Karpas-422 (cell line): ENCODE measurements around the gene RPS15A. TPM values are rescaled to one million over a fixed set of nuclear protein-coding genes. Genes with fewer than 3 reads are reported as not detected.
A peak's percentile ranks its signal among the peaks of the same experiment; 100 is the strongest.
"Not testable (repeated sequence)": the region's sequence is repeated elsewhere in the genome, so short reads cannot be mapped to it uniquely, and the experiment has no call there.

Experiments
- DNase-seq: peaks from one replicate; pipeline ENCODE4 v3.0.0-alpha.2; 2015
- H2AFZ ChIP-seq: fragments of 200-600 bp; sonication (generic); 2 replicates; pipeline ENCODE4 v1.6.1; 2014; ENCODE audit warnings: antibody characterized with exemption, low read length, mixed read lengths
- H3K27ac ChIP-seq: fragments of 200-600 bp; sonication (generic); 2 replicates; pipeline ENCODE4 v1.5.1; 2014; ENCODE audit warnings: mild to moderate bottlenecking, low read length, moderate library complexity
- H3K27me3 ChIP-seq: fragments of 200-600 bp; sonication (generic); 2 replicates; pipeline ENCODE4 v1.6.1; 2014; ENCODE audit warnings: low read length, mixed read lengths
- H3K36me3 ChIP-seq: fragments of 200-600 bp; sonication (generic); 2 replicates; pipeline ENCODE4 v1.6.1; 2014; ENCODE audit warnings: low read length, mixed read lengths; ENCODE audit not compliant: insufficient read depth
- H3K4me1 ChIP-seq: fragments of 200-600 bp; sonication (generic); 2 replicates; pipeline ENCODE4 v1.6.1; 2014; ENCODE audit warnings: mild to moderate bottlenecking, low read length, mixed read lengths
- H3K4me2 ChIP-seq: fragments of 200-600 bp; sonication (generic); 2 replicates; pipeline ENCODE4 v1.6.1; 2014; ENCODE audit warnings: low read length, low read depth, mild to moderate bottlenecking; ENCODE audit not compliant: poor library complexity, severe bottlenecking
- H3K4me3 ChIP-seq: fragments of 200-600 bp; sonication (generic); 2 replicates; pipeline ENCODE4 v1.5.1; 2014; ENCODE audit warnings: mild to moderate bottlenecking, antibody characterized with exemption, low read length, mixed read lengths
- H3K79me2 ChIP-seq: fragments of 200-600 bp; sonication (generic); 2 replicates; pipeline ENCODE4 v1.6.1; 2014; ENCODE audit warnings: mild to moderate bottlenecking, low read length, mixed read lengths
- H3K9ac ChIP-seq: fragments of 200-600 bp; sonication (generic); 2 replicates; pipeline ENCODE4 v1.6.0; 2014; ENCODE audit warnings: low read length
- H3K9me2 ChIP-seq: fragments of 200-600 bp; sonication (generic), shearing (Covaris generic); replicated peaks from 2 replicates; pipeline ENCODE4 v1.6.0; 2014; ENCODE audit warnings: mild to moderate bottlenecking, low read length, moderate library complexity; ENCODE audit not compliant: insufficient read depth
- H3K9me3 ChIP-seq: fragments of 300-700, 200-600 bp; sonication (generic); 2 replicates; pipeline ENCODE4 v1.6.1; 2014; ENCODE audit warnings: low read length, mixed read lengths
- H4K20me1 ChIP-seq: fragments of 200-600 bp; sonication (generic); 2 replicates; pipeline ENCODE4 v1.6.1; 2014; ENCODE audit warnings: mild to moderate bottlenecking, antibody characterized with exemption, low read length, low read depth; ENCODE audit not compliant: insufficient read depth
- total RNA-seq: library from RNA; depleted of rRNA; stranded (reverse); fragments of >200 nt; shearing (Covaris generic); gene quantifications from 2 replicates; pipeline ENCODE4 v1.2.3, GENCODE V29; 2014; ENCODE audit warnings: low replicate concordance; rRNA removed

The RPS15A gene
- total RNA-seq, 1 experiment from 2014 or later, result 2,892 TPM

DNA sequence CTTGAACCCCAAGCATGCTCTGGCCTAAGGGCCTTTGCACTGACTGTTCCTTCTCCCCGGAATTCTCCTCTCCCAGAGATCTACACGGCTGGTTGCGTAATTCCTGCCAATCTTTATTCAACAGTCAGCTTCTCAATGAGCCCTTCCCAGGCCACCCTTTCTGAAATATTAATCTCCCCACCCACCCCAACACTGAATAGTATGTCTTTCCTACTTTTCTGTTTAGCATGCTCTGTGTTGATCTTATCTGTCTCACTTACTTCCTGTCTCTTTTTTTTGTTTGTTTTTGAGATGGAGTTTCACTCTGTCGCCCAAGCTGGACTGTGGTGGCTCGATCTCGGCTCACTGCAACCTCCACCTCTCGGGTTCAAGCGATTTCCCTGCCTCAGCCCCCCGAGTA, 33.5 kb downstream of the RPS15A start:
- not testable (repeated sequence) for H3K9ac ChIP-seq, H3K36me3 ChIP-seq, H3K27ac ChIP-seq, H3K9me3 ChIP-seq, H3K27me3 ChIP-seq, H3K4me3 ChIP-seq, H3K9me2 ChIP-seq, H3K4me2 ChIP-seq, H2AFZ ChIP-seq, H3K4me1 ChIP-seq, H3K79me2 ChIP-seq, H4K20me1 ChIP-seq
- DNase-seq, result peak; percentile 11

DNA sequence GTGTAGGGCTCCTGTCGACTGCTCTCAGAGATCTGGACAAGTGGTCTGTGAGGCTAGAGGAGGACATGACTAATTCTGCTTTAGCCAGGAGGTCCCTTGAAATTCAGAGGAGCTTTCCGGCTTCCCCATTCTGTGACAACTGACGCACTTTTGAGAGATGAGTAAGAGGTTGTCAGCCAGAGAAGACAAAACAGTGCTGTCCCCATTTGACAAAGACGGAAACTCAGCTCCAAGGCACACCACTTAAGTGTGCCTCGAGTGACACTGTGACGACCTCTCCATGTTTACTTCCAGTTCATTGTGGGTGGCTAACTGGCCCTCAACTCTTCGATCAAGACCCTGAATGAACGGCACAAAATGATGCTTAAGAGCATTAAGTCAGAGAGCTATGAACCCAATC, 47.3 kb downstream of the RPS15A start:
- not testable (repeated sequence) for H3K9me2 ChIP-seq, H3K4me1 ChIP-seq, H3K27me3 ChIP-seq, H3K79me2 ChIP-seq, H3K4me2 ChIP-seq, H3K4me3 ChIP-seq, H3K9ac ChIP-seq, H3K9me3 ChIP-seq, H4K20me1 ChIP-seq, H3K36me3 ChIP-seq, H2AFZ ChIP-seq, H3K27ac ChIP-seq, DNase-seq

DNA sequence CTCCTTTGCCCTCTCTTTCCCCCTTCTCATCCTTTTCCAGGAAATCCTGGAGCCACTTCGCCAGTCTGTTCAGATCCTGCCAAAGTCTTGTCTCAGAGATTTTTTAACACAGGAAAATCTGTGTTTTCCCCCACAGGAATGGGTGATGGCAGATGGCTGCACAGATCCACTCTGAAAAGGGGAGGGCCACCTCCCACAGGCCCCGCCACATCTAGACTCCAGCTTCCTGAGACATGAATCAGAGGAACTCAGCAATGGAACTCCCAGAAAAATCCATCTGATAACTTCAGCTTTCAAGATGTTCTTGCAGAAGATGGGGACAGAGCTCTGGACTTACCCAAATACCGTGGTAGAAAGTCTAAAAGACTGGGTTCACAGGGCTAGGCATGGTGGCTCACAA, 50.1 kb downstream of the RPS15A start:
- H2AFZ ChIP-seq, H3K9me2 ChIP-seq, H3K36me3 ChIP-seq, H4K20me1 ChIP-seq, H3K4me2 ChIP-seq, H3K4me3 ChIP-seq, H3K27ac ChIP-seq, H3K9me3 ChIP-seq, H3K79me2 ChIP-seq, H3K27me3 ChIP-seq, H3K9ac ChIP-seq, H3K4me1 ChIP-seq, DNase-seq: not testable (repeated sequence)

DNA sequence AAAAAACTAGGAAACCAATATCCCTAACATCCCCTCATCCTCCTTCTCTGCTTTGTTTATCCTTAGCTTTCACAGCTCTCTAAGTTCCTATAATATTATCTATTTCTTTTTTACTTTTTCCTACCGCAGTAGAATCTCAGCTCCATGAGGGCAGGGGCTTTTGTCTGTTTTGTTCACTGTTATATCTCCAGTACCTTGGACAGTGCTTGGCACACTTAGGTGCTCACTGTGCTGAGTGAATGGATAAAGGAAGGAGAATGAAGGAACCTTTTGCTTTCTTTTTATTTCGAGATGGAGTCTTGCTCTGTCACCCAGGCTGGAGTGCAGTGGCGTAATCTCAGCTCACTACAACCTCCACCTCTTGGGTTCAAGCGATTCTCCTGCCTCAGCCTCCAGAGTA, 51.4 kb downstream of the RPS15A start:
- not testable (repeated sequence) for H3K9me2 ChIP-seq

DNA sequence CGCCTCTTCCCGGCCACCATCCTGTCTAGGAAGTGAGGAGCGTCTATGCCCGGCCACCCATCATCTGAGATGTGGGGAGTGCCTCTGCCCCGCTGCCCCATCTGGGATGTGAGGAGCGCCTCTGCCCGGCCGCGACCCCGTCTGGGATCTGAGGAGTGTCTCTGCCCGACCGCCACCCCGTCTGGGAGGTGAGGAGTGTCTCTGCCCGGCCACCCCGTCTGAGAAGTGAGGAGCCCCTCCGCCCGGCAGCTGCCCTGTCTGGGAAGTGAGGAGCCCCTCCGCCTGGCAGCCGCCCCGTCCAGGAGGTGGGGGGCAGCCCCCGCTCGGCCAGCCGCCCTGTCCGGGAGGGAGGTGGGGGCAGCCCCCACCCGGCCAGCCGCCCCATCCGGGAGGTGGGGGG, 55.9 kb downstream of the RPS15A start:
- not testable (repeated sequence) for H3K4me1 ChIP-seq, H3K9me3 ChIP-seq, DNase-seq, H3K79me2 ChIP-seq, H3K36me3 ChIP-seq, H3K27ac ChIP-seq, H2AFZ ChIP-seq, H3K27me3 ChIP-seq, H3K4me2 ChIP-seq, H3K4me3 ChIP-seq, H3K9me2 ChIP-seq, H3K9ac ChIP-seq, H4K20me1 ChIP-seq

More for the DNA sequence above, 51.4 kb downstream of the RPS15A start:
- DNase-seq, H3K27ac ChIP-seq, H2AFZ ChIP-seq, H3K9ac ChIP-seq, H3K4me1 ChIP-seq, H3K79me2 ChIP-seq, H4K20me1 ChIP-seq, H3K36me3 ChIP-seq, H3K4me3 ChIP-seq, H3K4me2 ChIP-seq, H3K27me3 ChIP-seq, H3K9me3 ChIP-seq: not testable (repeated sequence)

Other genes starting within 250 kb of the RPS15A start
- 72.6 and 94.8 TPM in 2 replicates for gene NOMO2, start 228.2 kb downstream of the RPS15A start, total RNA-seq
- gene ARL6IP1, start 11.2 kb upstream of the RPS15A start, total RNA-seq, result 120 and 287 TPM in 2 replicates
- 63.1 and 91.0 TPM in 2 replicates for gene SMG1, start 136.1 kb upstream of the RPS15A start, total RNA-seq
- not detected in 2 replicates for gene TMC7, start 193.6 kb upstream of the RPS15A start, total RNA-seq